Dendritic cell treated with granulocyte-macrophage colony-stimulating factor and Interleukin-4, amounts not matched to agents 40 ng/mL and 50 ng/mL, for 4 days (primary cell): ENCODE measurements around the gene MISP3.

Source experiments
- H3K27ac Mint-ChIP-seq: one replicate; pipeline ENCODE4 v1.8.0; 2022; ENCODE audit warnings: mild to moderate bottlenecking, mixed read lengths
- H3K27me3 Mint-ChIP-seq: one replicate; pipeline ENCODE4 v1.8.0; 2022; ENCODE audit warnings: mild to moderate bottlenecking, mixed read lengths
- H3K36me3 Mint-ChIP-seq: one replicate; pipeline ENCODE4 v1.8.0; 2022; ENCODE audit warnings: low read depth, mixed read lengths
- H3K4me1 Mint-ChIP-seq: one replicate; pipeline ENCODE4 v1.8.0; 2022; ENCODE audit warnings: low read depth, mixed read lengths
- H3K4me3 Mint-ChIP-seq: one replicate; pipeline ENCODE4 v1.8.0; 2022; ENCODE audit warnings: mild to moderate bottlenecking, moderate library complexity, mixed read lengths
- H3K9me3 Mint-ChIP-seq: one replicate; pipeline ENCODE4 v1.8.0; 2022; ENCODE audit warnings: mixed read lengths
- intact Hi-C: fragments of 100-400 bp; cut with micrococcal nuclease; formaldehyde crosslinking; loops from one replicate; pipeline ENCODE4 v1.15.0; 2022

The MISP3 gene

GRCh38 chr19:14056741-14057356 lies 15.7 kb upstream of the MISP3 start:
- Mint-ChIP-seq H3K27me3 (peaks cover 73% of the 10 kb centered on the region), H3K36me3 (peaks cover 11% of the 10 kb centered on the region), H3K27ac (no peak overlapping the region), H3K4me3 (no peak overlapping the region), H3K4me1 (peaks cover 28% of the 10 kb centered on the region), H3K9me3 (no peaks in the 10 kb centered on the region)
- intact Hi-C loops, result no loop called here

DNA sequence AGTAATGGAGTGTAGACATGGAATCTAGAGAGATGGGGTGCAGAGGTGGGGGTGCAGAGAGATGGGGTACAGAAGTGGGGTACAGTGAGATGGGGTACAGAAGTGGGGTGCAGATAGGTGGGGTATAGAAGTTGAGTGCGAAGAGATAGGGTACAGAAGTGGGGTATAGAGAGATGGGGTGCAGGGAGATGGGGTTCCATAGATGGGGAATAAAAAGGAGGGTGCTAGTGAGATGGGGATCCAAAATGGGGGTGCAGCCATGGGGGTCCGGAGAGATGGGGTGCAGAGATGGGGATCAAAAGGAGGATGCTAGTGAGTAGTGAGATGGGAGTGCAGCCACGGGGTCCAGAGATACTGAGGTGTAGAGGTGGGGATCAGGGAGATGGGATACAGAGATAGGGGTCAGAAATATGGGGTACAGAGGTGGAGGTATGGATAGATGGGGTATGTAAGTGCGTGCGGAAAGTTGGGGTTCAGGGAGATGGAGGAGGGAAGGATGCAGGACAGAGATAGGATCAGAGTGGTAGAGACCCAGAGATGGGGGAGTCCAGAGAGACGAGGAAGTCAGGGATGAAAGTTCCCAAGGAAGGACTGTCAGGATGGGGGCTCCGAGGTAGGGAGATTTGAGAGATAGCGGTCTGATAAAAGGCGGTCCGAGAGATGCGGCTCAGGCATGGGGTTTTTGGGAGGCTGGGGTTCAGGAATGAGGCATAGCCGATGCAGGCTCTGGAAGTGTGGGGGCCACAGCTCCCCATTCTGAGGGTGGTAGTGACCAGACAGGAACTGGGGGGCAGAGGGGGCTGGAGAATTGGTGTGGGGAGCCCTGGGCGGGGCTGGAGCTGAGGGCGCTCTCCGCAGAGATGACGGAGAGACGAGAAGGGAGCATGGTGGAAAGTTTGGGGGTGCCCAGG lies 14.1 kb upstream of the MISP3 start:
- no peaks in the 10 kb centered on the region for H3K36me3 Mint-ChIP-seq
- no peak overlapping the region for H3K4me3 Mint-ChIP-seq
- H3K27ac Mint-ChIP-seq, result no peak overlapping the region
- H3K4me1 Mint-ChIP-seq, result peaks cover 28% of the 10 kb centered on the region
- H3K9me3 Mint-ChIP-seq, result no peaks in the 10 kb centered on the region
- intact Hi-C loops, result no loop called here
- H3K27me3 Mint-ChIP-seq, result peaks cover 74% of the 10 kb centered on the region

GRCh38 chr19:14059093-14059480 lies 13.5 kb upstream of the MISP3 start:
- no peaks in the 10 kb centered on the region for H3K9me3 Mint-ChIP-seq
- no peaks in the 10 kb centered on the region for H3K36me3 Mint-ChIP-seq
- H3K27me3 Mint-ChIP-seq, result peaks cover 71% of the 10 kb centered on the region
- intact Hi-C loops, result no loop called here
- H3K27ac Mint-ChIP-seq, result no peak overlapping the region
- H3K4me3 Mint-ChIP-seq, result no peak overlapping the region
- peaks cover 25% of the 10 kb centered on the region for H3K4me1 Mint-ChIP-seq

GRCh38 chr19:14059652-14060155 lies 12.9 kb upstream of the MISP3 start:
- Mint-ChIP-seq H3K27ac (no peak overlapping the region), H3K4me1 (peaks cover 18% of the 10 kb centered on the region)
- intact Hi-C loops, result no loop called here

GRCh38 chr19:14061081-14061749 lies 11.4 kb upstream of the MISP3 start:
- H3K4me1 Mint-ChIP-seq, result peaks cover 20% of the 10 kb centered on the region
- H3K27me3 Mint-ChIP-seq, result peaks cover 58% of the 10 kb centered on the region
- no peak overlapping the region for H3K27ac Mint-ChIP-seq
- intact Hi-C loops, result no loop called here
- H3K9me3 Mint-ChIP-seq, result no peaks in the 10 kb centered on the region
- H3K36me3 Mint-ChIP-seq, result no peaks in the 10 kb centered on the region
- no peak overlapping the region for H3K4me3 Mint-ChIP-seq

More at GRCh38 chr19:14059652-14060155, 12.9 kb upstream of the MISP3 start:
- no peaks in the 10 kb centered on the region for H3K36me3 Mint-ChIP-seq
- H3K27me3 Mint-ChIP-seq, result peaks cover 64% of the 10 kb centered on the region
- H3K9me3 Mint-ChIP-seq, result no peaks in the 10 kb centered on the region
- no peak overlapping the region for H3K4me3 Mint-ChIP-seq

GRCh38 chr19:14061751-14062557 lies 10.6 kb upstream of the MISP3 start, which contains the start of gene PALM3:
Gene PALM3, minus strand, starts transcription at chr19:14062076. Its CDS starts 96 bp downstream, at chr19:14061980.
- Mint-ChIP-seq H3K27ac (no peak within 1 kb of the TSS), H3K27me3 (peaks cover 54% of the 10 kb centered on the region)
- intact Hi-C loops, result no loop called here

DNA sequence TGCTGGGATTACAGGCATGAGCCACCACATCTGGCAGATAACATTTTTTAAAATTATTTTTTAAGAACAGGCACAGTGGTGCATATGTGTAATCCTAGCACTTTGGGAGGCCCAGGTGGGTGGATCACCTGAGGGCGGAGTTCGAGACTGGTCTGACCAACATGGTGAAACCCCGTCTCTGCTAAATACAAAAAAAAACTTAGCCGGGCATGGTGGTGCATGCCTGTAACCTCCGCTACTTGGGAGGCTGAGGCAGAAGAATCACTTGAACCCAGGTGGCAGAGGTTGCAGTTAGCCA lies 10.1 kb upstream of the MISP3 start:
- peaks cover 52% of the 10 kb centered on the region for H3K27me3 Mint-ChIP-seq
- H3K27ac Mint-ChIP-seq, result no peak overlapping the region
- H3K9me3 Mint-ChIP-seq, result no peaks in the 10 kb centered on the region
- intact Hi-C loops, result no loop called here
- H3K36me3 Mint-ChIP-seq, result no peaks in the 10 kb centered on the region
- no peak overlapping the region for H3K4me3 Mint-ChIP-seq
- peaks cover 26% of the 10 kb centered on the region for H3K4me1 Mint-ChIP-seq

More at GRCh38 chr19:14061751-14062557, 10.6 kb upstream of the MISP3 start, which contains the start of gene PALM3:
- Mint-ChIP-seq H3K4me1 (peaks cover 26% of the 10 kb centered on the region), H3K9me3 (no peaks in the 10 kb centered on the region), H3K4me3 (no peak within 1 kb of the TSS), H3K36me3 (no peaks in the 10 kb centered on the region)

DNA sequence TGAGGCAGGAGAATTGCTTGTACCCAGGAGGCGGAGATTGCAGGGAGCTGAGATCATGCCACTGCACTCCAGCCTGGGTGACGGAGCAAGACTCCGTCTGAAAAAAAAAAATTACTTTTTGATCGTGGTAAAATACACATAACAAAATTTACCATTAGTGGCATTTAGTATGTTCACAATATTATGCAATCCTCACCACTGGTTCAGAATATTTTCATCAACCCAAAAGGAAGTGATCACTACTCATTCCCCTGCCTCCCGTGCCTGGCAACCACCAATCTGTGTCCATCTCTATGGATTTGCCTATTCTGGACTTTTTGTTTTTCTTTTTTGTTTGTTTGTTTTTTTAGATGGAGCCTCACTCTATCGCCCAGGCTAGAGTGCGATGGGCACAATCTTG lies 9.5 kb upstream of the MISP3 start:
- Mint-ChIP-seq H3K4me3 (no peak overlapping the region), H3K36me3 (no peaks in the 10 kb centered on the region), H3K9me3 (no peaks in the 10 kb centered on the region), H3K27me3 (peaks cover 46% of the 10 kb centered on the region), H3K27ac (no peak overlapping the region), H3K4me1 (peaks cover 20% of the 10 kb centered on the region)
- intact Hi-C loops, result no loop called here

DNA sequence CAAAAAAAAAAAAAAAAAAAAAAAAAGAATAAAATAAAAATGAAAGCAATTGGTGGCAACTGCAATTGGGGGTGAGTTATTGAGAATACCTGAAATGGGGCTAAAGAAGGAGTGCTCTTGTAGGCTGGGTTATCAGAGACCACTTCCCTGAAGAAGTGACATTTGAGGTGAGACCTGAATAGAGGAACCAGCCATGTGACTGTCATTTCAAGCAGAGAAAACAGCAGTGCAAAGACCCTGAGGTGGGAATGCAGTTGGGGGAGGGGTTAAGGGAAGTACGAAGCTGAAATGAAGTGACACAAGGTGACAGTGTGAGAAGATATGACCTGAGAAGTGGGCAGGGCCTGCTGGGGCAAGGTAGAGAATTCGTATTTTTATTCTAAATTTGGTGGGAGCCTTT lies 6.5 kb upstream of the MISP3 start:
- Mint-ChIP-seq H3K36me3 (no peaks in the 10 kb centered on the region), H3K9me3 (no peaks in the 10 kb centered on the region), H3K27ac (no peak overlapping the region), H3K4me1 (peaks cover 10% of the 10 kb centered on the region), H3K27me3 (peaks cover 34% of the 10 kb centered on the region), H3K4me3 (no peak overlapping the region)
- intact Hi-C loops, result no loop called here

- Mint-ChIP-seq H3K9me3 (no peaks in the 10 kb centered on the region), H3K4me3 (no peak overlapping the region), H3K27ac (no peak overlapping the region), H3K27me3 (peaks cover 43% of the 10 kb centered on the region), H3K4me1 (peaks cover 40% of the 10 kb centered on the region), H3K36me3 (peaks cover 17% of the 10 kb centered on the region)
- intact Hi-C loops, result loop anchor here (5.0 kb wide), 1 partner anchor 188 kb away; no protein-coding TSS in a partner anchor
These were observed 2.1 kb upstream of the MISP3 start for GRCh38 chr19:14070268-14071050.

DNA sequence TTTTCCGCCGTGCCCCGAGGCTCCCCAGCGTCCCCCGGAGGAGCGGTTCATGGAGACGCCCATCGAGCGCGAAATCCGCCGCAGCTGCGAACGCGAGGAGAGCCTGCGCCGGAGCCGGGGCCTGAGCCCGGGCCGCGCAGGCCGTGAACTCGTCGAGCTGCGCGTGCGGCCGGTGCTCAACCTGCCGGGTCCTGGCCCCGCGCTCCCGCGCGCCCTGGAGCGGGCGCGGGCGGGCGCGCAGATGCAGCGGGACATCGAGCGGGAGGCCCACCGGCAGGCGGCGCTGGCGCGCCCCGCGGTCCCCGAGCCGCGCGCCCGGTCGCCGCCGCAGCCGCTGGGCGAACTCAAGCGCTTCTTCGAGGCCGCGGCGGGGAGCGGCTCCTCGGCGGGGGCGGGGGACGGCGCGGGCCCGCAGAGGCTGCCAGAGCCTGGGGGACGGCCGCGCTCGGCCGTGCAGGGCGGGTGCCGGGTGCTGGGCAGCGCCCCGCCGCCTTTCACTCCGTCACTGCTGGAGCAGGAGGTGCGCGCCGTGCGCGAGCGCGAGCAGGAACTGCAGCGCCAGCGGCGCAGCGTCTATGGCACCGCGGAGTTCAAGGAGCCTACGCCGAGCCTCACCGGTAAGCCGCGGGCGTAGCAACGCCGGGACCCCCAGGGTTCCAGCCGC lies 807 bp downstream of the MISP3 start:
- Mint-ChIP-seq H3K4me3 (peak overlapping the region; percentile 100), H3K27ac (peak overlapping the region; percentile 93)
- intact Hi-C loops, result loop anchor here (2.0 to 5.0 kb wide), 2 partner anchors 63 to 191 kb away; partner anchors contain the start of gene ASF1B

More for the DNA sequence above, 807 bp downstream of the MISP3 start:
- H3K27me3 Mint-ChIP-seq, result peaks cover 36% of the 10 kb centered on the region
- no peaks in the 10 kb centered on the region for H3K9me3 Mint-ChIP-seq
- peaks cover 46% of the 10 kb centered on the region for H3K4me1 Mint-ChIP-seq
- peaks cover 17% of the 10 kb centered on the region for H3K36me3 Mint-ChIP-seq
